HG03565 (cell line): ENCODE data around the gene NAE1.
"Not testable (repeated sequence)": the region's sequence is repeated elsewhere in the genome, so short reads cannot be mapped to it uniquely, and the experiment has no call there.

Experiments used
- ATAC-seq: cut with Tn5 transposase; IDR thresholded peaks from one replicate; pipeline ENCODE4 v1.9.1; 2021; ENCODE audit warnings: mild to moderate bottlenecking, moderate library complexity; ENCODE audit not compliant: unreplicated experiment

The NAE1 gene

GRCh38 chr16:66809765-66810164 lies 21.0 kb downstream of the NAE1 start:
- no peak for ATAC-seq

- no peak for ATAC-seq
These were observed 28.6 kb downstream of the NAE1 start for GRCh38 chr16:66802159-66802558.

GRCh38 chr16:66801320-66802105 lies 29.3 kb downstream of the NAE1 start, which contains the start of gene TERB1:
Gene TERB1, minus strand, starts transcription at chr16:66801584. Its CDS starts 4,786 bp downstream, at chr16:66796798.
- no peak for ATAC-seq

GRCh38 chr16:66800856-66801255 lies 29.9 kb downstream of the NAE1 start:
- no peak for ATAC-seq

- ATAC-seq: no peak
These were observed 32.6 kb downstream of the NAE1 start for GRCh38 chr16:66798161-66798560.

GRCh38 chr16:66793984-66794383 lies 36.8 kb downstream of the NAE1 start:
- not testable (repeated sequence) for ATAC-seq

- no peak for ATAC-seq
These were observed 40.5 kb downstream of the NAE1 start for GRCh38 chr16:66790130-66790733.

GRCh38 chr16:66787427-66787826 lies 43.3 kb downstream of the NAE1 start:
- ATAC-seq: no peak

- no peak for ATAC-seq
These were observed 44.2 kb downstream of the NAE1 start for GRCh38 chr16:66786551-66786950.

- no peak for ATAC-seq
These were observed 54.3 kb downstream of the NAE1 start for GRCh38 chr16:66776457-66776856.

GRCh38 chr16:66774981-66775380 lies 55.8 kb downstream of the NAE1 start:
- ATAC-seq: no peak

- no peak for ATAC-seq
These were observed 72.7 kb downstream of the NAE1 start for GRCh38 chr16:66758086-66758485.

- ATAC-seq: no peak
These were observed 76.0 kb downstream of the NAE1 start for GRCh38 chr16:66754819-66755218.

GRCh38 chr16:66754211-66754610 lies 76.6 kb downstream of the NAE1 start:
- no peak for ATAC-seq

GRCh38 chr16:66752958-66753357 lies 77.8 kb downstream of the NAE1 start:
- ATAC-seq: no peak
